NT2/D1 (cell line): Measurements from ENCODE around the gene ZNF784.

Experiments used
- YY1 ChIP-seq: IDR thresholded peaks from 2 replicates; pipeline ENCODE4 v1.6.1; 2011; ENCODE audit not compliant: insufficient read length, insufficient read depth
- ZNF274 ChIP-seq: IDR thresholded peaks from 2 replicates; pipeline ENCODE4 v1.6.1; 2011; ENCODE audit warnings: mild to moderate bottlenecking, low read depth, low read length

DNA sequence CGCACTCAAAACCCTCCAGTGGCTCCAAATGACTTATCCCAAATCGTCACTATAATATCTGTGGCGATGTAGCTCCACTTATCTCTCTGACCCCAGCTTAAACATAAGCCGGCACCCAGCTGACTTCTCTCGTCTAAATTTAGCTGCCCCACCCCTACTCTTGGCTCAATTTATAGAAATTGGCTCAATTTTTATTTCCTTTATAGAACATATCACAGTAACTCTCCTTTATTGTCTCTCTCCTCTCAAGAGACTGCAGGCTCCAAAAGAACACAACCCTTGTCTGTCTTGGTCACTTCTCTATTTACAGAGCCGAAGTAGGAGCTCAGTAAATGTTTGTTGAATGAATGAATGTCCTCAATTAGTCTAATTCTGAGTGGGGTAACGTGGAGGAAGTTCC lies 805 bp downstream of the ZNF784 start:
- TF ChIP-seq YY1 (no peak), ZNF274 (no peak)
